ENCODE results near the gene GPR21. TPM values are rescaled to one million over a fixed set of nuclear protein-coding genes. Genes with fewer than 3 reads are reported as not detected.

The GPR21 gene, protein sequence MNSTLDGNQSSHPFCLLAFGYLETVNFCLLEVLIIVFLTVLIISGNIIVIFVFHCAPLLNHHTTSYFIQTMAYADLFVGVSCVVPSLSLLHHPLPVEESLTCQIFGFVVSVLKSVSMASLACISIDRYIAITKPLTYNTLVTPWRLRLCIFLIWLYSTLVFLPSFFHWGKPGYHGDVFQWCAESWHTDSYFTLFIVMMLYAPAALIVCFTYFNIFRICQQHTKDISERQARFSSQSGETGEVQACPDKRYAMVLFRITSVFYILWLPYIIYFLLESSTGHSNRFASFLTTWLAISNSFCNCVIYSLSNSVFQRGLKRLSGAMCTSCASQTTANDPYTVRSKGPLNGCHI
- 0.66 and 1.0 TPM in 2 replicates for total RNA-seq
- polyA plus RNA-seq = 1.2 TPM in 1 of 2 replicates, not detected in the other
- polyA plus RNA-seq (2012) = not detected in 2 replicates
- polyA minus RNA-seq (ENCODE audit: low replicate concordance) = 1.5 and 5.7 TPM in 2 replicates

DNA sequence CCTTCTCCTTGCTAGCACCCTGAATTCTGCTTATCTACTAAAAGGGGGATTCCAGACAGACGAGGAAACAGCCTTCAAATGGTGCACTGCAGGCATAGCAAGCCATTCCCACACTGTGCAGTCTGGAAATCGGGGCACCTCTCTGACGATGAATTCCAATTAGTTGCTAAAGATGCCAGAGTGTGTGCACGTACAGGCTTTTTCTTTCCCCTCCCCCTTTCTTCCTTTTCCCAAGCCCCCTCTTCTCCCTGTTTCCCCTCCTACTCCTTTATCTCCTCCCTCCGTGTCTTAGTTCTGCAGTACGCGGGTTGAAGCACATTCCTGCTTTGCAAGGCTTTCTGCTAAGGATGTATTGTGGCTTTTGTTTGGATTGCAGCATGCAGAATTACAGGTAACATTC lies at the start of gene GPR21:
TSS of gene GPR21 (plus strand) at position 316 of the 400 bp plus-strand sequence. CDS start 900 bp downstream, outside the sequence.
- H3K36me3 ChIP-seq (ENCODE audit: control insufficient read depth, insufficient read depth, low read length) = no peaks in the 10 kb centered on the region
- no peak for TF ChIP-seq EZH2 (IDR thresholded peaks at IDR 0.05; ENCODE audit: low read length, missing control alignments)
- TF ChIP-seq, protein P1, sequence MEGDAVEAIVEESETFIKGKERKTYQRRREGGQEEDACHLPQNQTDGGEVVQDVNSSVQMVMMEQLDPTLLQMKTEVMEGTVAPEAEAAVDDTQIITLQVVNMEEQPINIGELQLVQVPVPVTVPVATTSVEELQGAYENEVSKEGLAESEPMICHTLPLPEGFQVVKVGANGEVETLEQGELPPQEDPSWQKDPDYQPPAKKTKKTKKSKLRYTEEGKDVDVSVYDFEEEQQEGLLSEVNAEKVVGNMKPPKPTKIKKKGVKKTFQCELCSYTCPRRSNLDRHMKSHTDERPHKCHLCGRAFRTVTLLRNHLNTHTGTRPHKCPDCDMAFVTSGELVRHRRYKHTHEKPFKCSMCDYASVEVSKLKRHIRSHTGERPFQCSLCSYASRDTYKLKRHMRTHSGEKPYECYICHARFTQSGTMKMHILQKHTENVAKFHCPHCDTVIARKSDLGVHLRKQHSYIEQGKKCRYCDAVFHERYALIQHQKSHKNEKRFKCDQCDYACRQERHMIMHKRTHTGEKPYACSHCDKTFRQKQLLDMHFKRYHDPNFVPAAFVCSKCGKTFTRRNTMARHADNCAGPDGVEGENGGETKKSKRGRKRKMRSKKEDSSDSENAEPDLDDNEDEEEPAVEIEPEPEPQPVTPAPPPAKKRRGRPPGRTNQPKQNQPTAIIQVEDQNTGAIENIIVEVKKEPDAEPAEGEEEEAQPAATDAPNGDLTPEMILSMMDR (conservative IDR thresholded peaks at IDR 0.05 in 1 of 2, IDR thresholded peaks at IDR 0.05 in 1 of 2; ENCODE audit: low read depth in 1 of 2, low read length in 2 of 2) = no peak
- H3K27me3 ChIP-seq (ENCODE audit: control insufficient read depth, insufficient read depth, low read length) = no peaks in the 10 kb centered on the region
- no peak within 1 kb of the TSS for H3K9ac ChIP-seq (ENCODE audit: insufficient read depth, low read length)
- H3K9me3 ChIP-seq (ENCODE audit: control insufficient read depth, insufficient read depth, low read depth, low read length) = no peaks in the 10 kb centered on the region
- no peak within 1 kb of the TSS for H2AFZ ChIP-seq (ENCODE audit: low read length)
- DNase-seq (ENCODE audit: low read depth in 2 of 2) = peak in 1 of 2 donors; percentile 30
- peak within 1 kb of the TSS in 2 of 4 experiments; percentile 1 to 31 for H3K4me3 ChIP-seq (replicated peaks in 1 of 4; ENCODE audit: control extremely low read depth in 1 of 4, insufficient read depth in 1 of 4, low read depth in 3 of 4, low read length in 4 of 4)
- no peaks in the 10 kb centered on the region for H3K79me2 ChIP-seq (ENCODE audit: control insufficient read depth, insufficient read depth, low read length)
- H3K4me2 ChIP-seq (ENCODE audit: extremely low read depth, insufficient read depth, low read length) = no peak within 1 kb of the TSS
- no peaks in the 10 kb centered on the region for H4K20me1 ChIP-seq (ENCODE audit: control insufficient read depth, extremely low read depth, insufficient read depth, low read length)
- H3K27ac ChIP-seq (ENCODE audit: insufficient read depth, low read length) = no peak within 1 kb of the TSS
- H3K4me1 ChIP-seq (ENCODE audit: control insufficient read depth, extremely low read depth, insufficient read depth, low read length) = peaks cover 10% of the 10 kb centered on the region

DNA sequence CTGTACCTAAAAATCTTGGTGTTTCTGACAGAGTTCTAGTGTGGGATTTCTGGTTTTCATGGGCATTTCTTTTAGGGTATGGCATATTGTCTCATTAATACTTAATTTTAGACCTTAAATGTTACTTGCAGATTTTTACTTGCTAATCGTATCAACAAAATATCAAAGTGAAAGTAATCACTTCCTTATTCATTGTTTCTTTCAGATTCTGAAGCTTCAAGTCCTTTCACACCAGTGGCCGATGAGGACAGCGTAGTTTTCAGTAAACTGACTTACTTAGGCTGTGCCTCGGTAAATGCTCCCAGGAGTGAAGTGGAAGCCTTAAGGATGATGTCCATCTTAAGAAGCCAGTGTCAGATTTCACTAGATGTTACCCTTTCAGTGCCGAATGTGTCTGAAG lies 47.5 kb upstream of the GPR21 start:
- no peaks in the 10 kb centered on the region for H3K27me3 ChIP-seq (ENCODE audit: control insufficient read depth, insufficient read depth, low read length)
- DNase-seq (ENCODE audit: low read depth in 2 of 2) = peak in 1 of 2 donors; percentile 6
- H3K9me3 ChIP-seq (ENCODE audit: control insufficient read depth, insufficient read depth, low read depth, low read length) = no peaks in the 10 kb centered on the region
- H3K79me2 ChIP-seq (ENCODE audit: control insufficient read depth, insufficient read depth, low read length) = no peaks in the 10 kb centered on the region
- no peak overlapping the region for H3K4me2 ChIP-seq (ENCODE audit: extremely low read depth, insufficient read depth, low read length)
- no peak overlapping the region for H3K4me3 ChIP-seq (replicated peaks in 1 of 4; ENCODE audit: control extremely low read depth in 1 of 4, insufficient read depth in 1 of 4, low read depth in 3 of 4, low read length in 4 of 4)
- H2AFZ ChIP-seq (ENCODE audit: low read length) = no peak overlapping the region
- H3K9ac ChIP-seq (ENCODE audit: insufficient read depth, low read length) = no peak overlapping the region
- no peak overlapping the region for H3K27ac ChIP-seq (ENCODE audit: insufficient read depth, low read length)
- H4K20me1 ChIP-seq (ENCODE audit: control insufficient read depth, extremely low read depth, insufficient read depth, low read length) = no peaks in the 10 kb centered on the region
- no peaks in the 10 kb centered on the region for H3K4me1 ChIP-seq (ENCODE audit: control insufficient read depth, extremely low read depth, insufficient read depth, low read length)
- H3K36me3 ChIP-seq (ENCODE audit: control insufficient read depth, insufficient read depth, low read length) = no peaks in the 10 kb centered on the region
- TF ChIP-seq, protein P1 (conservative IDR thresholded peaks at IDR 0.05 in 1 of 2, IDR thresholded peaks at IDR 0.05 in 1 of 2; ENCODE audit: low read depth in 1 of 2, low read length in 2 of 2) = no peak
- no peak for TF ChIP-seq EZH2 (IDR thresholded peaks at IDR 0.05; ENCODE audit: low read length, missing control alignments)

DNA sequence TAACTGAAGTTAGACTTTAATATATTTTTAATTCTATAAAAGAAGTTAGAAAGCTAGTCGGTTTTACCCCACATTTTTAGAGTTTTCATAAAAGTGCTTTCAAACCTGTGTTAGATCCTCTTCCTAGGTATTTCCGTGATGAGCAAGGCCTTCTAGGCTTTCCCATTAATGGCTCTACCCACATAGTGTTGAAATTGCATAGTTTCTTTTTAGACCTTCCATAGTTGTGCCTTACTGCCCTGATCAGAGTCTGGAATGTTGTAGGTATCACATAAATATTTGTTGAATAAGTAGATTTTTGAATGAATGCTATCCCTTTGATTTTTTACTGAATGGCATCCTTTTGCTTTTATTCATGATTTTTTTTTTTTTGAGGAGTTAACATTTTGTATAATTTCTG lies 45.3 kb upstream of the GPR21 start:
- Histone ChIP-seq H4K20me1 (ENCODE audit: control insufficient read depth, extremely low read depth, insufficient read depth, low read length) (no peaks in the 10 kb centered on the region), H3K27ac (ENCODE audit: insufficient read depth, low read length) (no peak overlapping the region), H3K27me3 (ENCODE audit: control insufficient read depth, insufficient read depth, low read length) (no peaks in the 10 kb centered on the region), H3K9ac (ENCODE audit: insufficient read depth, low read length) (no peak overlapping the region), H3K4me3 (replicated peaks in 1 of 4; ENCODE audit: control extremely low read depth in 1 of 4, insufficient read depth in 1 of 4, low read depth in 3 of 4, low read length in 4 of 4) (no peak overlapping the region), H3K36me3 (ENCODE audit: control insufficient read depth, insufficient read depth, low read length) (no peaks in the 10 kb centered on the region), H3K4me2 (ENCODE audit: extremely low read depth, insufficient read depth, low read length) (no peak overlapping the region), H2AFZ (ENCODE audit: low read length) (no peak overlapping the region), H3K9me3 (ENCODE audit: control insufficient read depth, insufficient read depth, low read depth, low read length) (no peaks in the 10 kb centered on the region), H3K79me2 (ENCODE audit: control insufficient read depth, insufficient read depth, low read length) (no peaks in the 10 kb centered on the region), H3K4me1 (ENCODE audit: control insufficient read depth, extremely low read depth, insufficient read depth, low read length) (no peaks in the 10 kb centered on the region)
- DNase-seq (ENCODE audit: low read depth in 2 of 2) = no peak
- no peak for TF ChIP-seq EZH2 (IDR thresholded peaks at IDR 0.05; ENCODE audit: low read length, missing control alignments)
- TF ChIP-seq, protein P1 (conservative IDR thresholded peaks at IDR 0.05 in 1 of 2, IDR thresholded peaks at IDR 0.05 in 1 of 2; ENCODE audit: low read depth in 1 of 2, low read length in 2 of 2) = no peak

Measured in fibroblast of lung (primary cell).